Bronchial epithelial cell (primary cell): ENCODE data around the gene FAM83D. TPM values are rescaled to one million over a fixed set of nuclear protein-coding genes. Genes with fewer than 3 reads are reported as not detected.

Experiments used
- DNase-seq: peaks from one replicate; pipeline ENCODE4 v3.0.0-alpha.2; 2010; ENCODE audit warnings: low read depth
- FAIRE-seq: peaks from 2 replicates; lab custom pipeline; 2011; peaks lifted over from hg19 to GRCh38; lab: Jason Lieb, UNC
- H3K27me3 ChIP-seq: 2 replicates; pipeline ENCODE4 v1.5.1; 2011; ENCODE audit warnings: low read length; ENCODE audit not compliant: control insufficient read depth, insufficient read depth
- H3K36me3 ChIP-seq: 2 replicates; pipeline ENCODE4 v1.5.1; 2011; ENCODE audit warnings: low read length; ENCODE audit not compliant: control insufficient read depth, insufficient read depth
- H3K4me3 ChIP-seq: 2 replicates; pipeline ENCODE4 v1.5.1; 2011; ENCODE audit warnings: mild to moderate bottlenecking, low read depth, low read length, control low read depth
- total RNA-seq: library from RNA; depleted of rRNA; stranded (reverse); fragments of >200 nt; gene quantifications from 2 replicates; pipeline ENCODE4 v1.2.1, GENCODE V29; 2014
- TF ChIP-seq, protein P1 (sequence below): IDR thresholded peaks from 2 replicates; pipeline ENCODE4 v1.5.1; 2011; ENCODE audit warnings: mild to moderate bottlenecking, moderate library complexity, low read length, control low read depth, inconsistent platforms; ENCODE audit not compliant: insufficient read depth, severe bottlenecking

The FAM83D gene
- total RNA-seq, 1 donor from 2014 or later, result 2.6 TPM

DNA sequence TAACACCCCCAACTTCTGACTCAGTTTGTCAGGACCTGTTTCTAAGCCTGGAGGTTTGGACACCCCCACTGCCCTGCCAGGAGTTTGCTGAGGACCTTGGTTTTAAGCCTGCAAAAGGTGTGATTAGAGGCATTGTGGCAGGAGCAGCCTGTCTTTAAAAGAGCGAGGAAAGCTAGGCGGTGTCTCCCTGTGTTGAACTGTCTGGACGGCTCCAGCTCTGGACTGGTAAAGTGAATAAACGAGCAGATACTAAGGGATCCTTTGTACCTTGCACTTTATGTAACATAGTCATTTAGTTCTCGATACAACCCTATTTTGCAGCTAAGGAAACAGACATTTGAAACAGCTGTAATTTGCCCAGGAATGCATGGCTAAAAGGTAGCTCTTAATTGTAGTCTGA, 14.4 kb downstream of the FAM83D start:
- H3K27me3 ChIP-seq, result no peaks in the 10 kb centered on the region
- FAIRE-seq (no peak), DNase-seq (no peak)
- TF ChIP-seq, protein P1, sequence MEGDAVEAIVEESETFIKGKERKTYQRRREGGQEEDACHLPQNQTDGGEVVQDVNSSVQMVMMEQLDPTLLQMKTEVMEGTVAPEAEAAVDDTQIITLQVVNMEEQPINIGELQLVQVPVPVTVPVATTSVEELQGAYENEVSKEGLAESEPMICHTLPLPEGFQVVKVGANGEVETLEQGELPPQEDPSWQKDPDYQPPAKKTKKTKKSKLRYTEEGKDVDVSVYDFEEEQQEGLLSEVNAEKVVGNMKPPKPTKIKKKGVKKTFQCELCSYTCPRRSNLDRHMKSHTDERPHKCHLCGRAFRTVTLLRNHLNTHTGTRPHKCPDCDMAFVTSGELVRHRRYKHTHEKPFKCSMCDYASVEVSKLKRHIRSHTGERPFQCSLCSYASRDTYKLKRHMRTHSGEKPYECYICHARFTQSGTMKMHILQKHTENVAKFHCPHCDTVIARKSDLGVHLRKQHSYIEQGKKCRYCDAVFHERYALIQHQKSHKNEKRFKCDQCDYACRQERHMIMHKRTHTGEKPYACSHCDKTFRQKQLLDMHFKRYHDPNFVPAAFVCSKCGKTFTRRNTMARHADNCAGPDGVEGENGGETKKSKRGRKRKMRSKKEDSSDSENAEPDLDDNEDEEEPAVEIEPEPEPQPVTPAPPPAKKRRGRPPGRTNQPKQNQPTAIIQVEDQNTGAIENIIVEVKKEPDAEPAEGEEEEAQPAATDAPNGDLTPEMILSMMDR, result no peak
- H3K36me3 ChIP-seq, result peaks cover 2% of the 10 kb centered on the region
- H3K4me3 ChIP-seq, result no peak overlapping the region

DNA sequence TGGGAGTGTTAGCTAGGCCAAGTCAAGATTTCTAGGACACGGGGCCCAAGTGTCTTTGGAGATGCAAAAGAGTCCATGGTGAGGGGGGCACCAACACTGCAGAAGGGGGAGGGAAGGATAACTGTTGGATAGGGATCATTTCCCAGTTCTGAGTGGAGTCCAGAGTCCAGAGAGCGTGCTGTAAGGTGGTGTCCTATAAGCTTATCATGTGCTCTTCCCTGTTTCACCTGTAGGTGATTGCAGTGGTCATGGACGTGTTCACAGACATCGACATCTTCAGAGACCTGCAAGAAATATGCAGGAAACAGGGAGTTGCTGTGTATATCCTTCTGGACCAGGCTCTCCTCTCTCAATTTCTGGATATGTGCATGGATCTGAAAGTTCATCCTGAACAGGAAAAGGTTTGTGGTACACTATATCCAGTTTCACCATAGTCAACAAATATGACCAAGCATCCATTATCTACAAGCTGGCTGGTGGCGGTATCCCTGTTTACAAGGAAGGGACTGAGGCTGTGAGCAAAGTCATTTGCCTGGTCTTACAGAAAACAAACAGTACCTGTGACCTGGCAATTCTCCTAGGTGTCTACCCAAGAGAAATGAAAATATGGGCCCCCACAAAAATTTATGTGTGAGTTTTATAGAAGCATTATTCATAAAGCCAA, 15.6 kb downstream of the FAM83D start:
- no peak for DNase-seq
- no peak for FAIRE-seq

DNA sequence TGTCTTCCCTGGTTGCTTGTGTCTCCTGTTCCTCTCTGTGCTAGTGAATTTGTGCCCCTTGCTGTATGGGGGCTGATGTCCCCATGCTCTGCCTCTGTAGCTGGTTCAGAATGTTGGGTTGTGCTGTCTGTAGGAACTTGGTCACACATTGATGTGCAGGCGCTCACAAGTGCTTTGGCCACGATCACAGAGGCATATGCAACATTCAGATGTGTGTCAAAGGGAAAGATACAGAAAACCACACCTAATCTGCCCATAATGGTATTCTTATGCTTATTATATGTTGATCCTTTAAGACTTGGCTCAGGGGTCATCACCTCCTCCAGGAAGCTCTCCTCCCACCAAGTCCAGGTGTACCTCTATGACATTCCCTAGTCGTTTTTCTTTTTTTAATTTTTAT, 18.8 kb downstream of the FAM83D start:
- H3K4me3 ChIP-seq, result no peak overlapping the region
- H3K36me3 ChIP-seq, result peaks cover 2% of the 10 kb centered on the region
- TF ChIP-seq, protein P1, result no peak
- FAIRE-seq (no peak), DNase-seq (no peak)
- no peaks in the 10 kb centered on the region for H3K27me3 ChIP-seq

More for the DNA sequence above, 15.6 kb downstream of the FAM83D start:
- TF ChIP-seq, protein P1, result no peak
- Histone ChIP-seq H3K4me3 (no peak overlapping the region), H3K36me3 (peaks cover 2% of the 10 kb centered on the region), H3K27me3 (no peaks in the 10 kb centered on the region)

DNA sequence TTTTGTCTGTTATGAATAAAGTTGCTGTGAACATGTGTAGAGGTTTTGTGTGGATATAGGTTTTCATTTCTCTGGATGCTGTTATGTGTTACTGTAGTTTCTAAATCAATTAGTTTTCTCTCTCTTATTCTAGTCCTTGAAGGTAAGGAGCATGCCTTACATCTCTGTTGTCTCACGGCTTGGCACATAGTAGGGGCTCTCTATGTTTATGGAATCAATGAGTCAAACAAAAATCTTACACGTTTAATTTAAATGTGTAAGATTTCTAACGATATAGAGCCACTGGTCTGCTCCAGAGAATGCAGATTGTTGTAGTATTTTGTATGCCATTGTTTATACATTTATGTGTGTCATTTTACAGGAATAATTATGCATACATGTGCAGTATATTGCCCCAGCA, 20.6 kb downstream of the FAM83D start:
- FAIRE-seq (no peak), DNase-seq (no peak)
- H3K36me3 ChIP-seq, result peaks cover 3% of the 10 kb centered on the region
- no peak overlapping the region for H3K4me3 ChIP-seq
- no peaks in the 10 kb centered on the region for H3K27me3 ChIP-seq
- TF ChIP-seq, protein P1, result no peak

DNA sequence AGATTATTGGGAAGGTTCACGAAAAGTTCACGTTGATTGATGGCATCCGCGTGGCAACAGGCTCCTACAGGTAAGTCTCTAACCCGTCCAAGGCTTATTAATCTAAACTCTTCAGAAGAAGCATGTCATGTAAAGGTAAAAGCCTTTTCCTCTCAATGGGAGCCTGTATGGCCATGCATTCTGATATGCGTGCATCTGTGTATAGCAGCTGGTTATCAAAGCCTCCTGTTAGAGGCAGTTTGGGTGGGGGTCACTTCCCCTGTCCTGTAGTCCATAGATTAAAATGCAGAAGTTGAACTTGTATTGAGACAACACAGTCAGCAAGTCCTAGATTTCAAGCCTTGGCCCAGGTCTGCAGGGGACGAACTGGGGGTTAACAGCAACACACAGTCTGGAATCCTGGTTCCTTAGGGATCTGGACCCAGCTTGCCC, 21.7 kb downstream of the FAM83D start:
- H3K4me3 ChIP-seq, result no peak overlapping the region
- peaks cover 3% of the 10 kb centered on the region for H3K36me3 ChIP-seq
- FAIRE-seq (no peak), DNase-seq (no peak)
- TF ChIP-seq, protein P1, result no peak
- H3K27me3 ChIP-seq, result no peaks in the 10 kb centered on the region

DNA sequence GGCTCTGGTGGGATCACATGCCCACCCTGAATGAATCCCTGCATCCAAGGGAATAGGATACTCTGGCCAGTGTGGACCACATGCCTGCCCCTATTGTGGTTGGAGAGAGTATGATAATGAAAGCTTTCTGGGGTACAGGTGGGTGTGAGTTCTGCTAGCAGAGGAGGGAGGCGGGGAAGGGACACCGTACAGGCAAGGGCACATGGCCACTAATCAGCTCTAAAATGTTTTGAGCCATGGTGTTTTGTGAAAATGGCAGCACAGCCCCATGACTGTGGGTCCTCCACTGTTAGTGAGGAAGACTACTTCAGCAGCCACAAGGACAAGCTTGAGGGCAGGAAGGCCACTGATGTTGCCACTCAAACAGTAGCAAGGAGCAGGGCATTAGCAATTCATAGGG, 24.0 kb downstream of the FAM83D start:
- Histone ChIP-seq H3K36me3 (peaks cover 2% of the 10 kb centered on the region), H3K27me3 (no peaks in the 10 kb centered on the region), H3K4me3 (no peak overlapping the region)
- no peak for FAIRE-seq
- no peak for DNase-seq
- TF ChIP-seq, protein P1, result no peak
